ENCODE data around the gene CXCL10. TPM values are rescaled to one million over a fixed set of nuclear protein-coding genes. Genes with fewer than 3 reads are reported as not detected.
"Not testable (repeated sequence)": the region's sequence is repeated elsewhere in the genome, so short reads cannot be mapped to it uniquely, and the experiment has no call there.

CXCL10 gene
- total RNA-seq, 2 experiments from 2014 or later: 1.3 to 1.5 TPM

- H3K4me3 Mint-ChIP-seq: no peak overlapping the region
- peaks cover 7% of the 10 kb centered on the region for H3K4me1 Mint-ChIP-seq
- H3K9me3 Mint-ChIP-seq: no peaks in the 10 kb centered on the region
- H3K27ac Mint-ChIP-seq: no peak overlapping the region
- CTCF ChIA-PET: interaction anchor here (0.6 kb wide), 1 partner anchor 66 kb away, joined by 3 read pairs; no protein-coding TSS in a partner anchor
- no peaks in the 10 kb centered on the region for H3K27me3 Mint-ChIP-seq
- no peaks in the 10 kb centered on the region for H3K36me3 Mint-ChIP-seq (ENCODE audit: low read depth)
- DNase-seq: no peak
- POLR2A ChIA-PET: no interaction called here
Measured at GRCh38 chr4:76001700-76002099, 21.6 kb downstream of the CXCL10 start.

- CTCF ChIA-PET: interaction anchor here (1.5 kb wide), 1 partner anchor 66 kb away, joined by 4 read pairs; no protein-coding TSS in a partner anchor
- peaks cover 10% of the 10 kb centered on the region for H3K4me1 Mint-ChIP-seq
- no peak for DNase-seq
- no peak overlapping the region for H3K27ac Mint-ChIP-seq
- H3K9me3 Mint-ChIP-seq: no peaks in the 10 kb centered on the region
- POLR2A ChIA-PET: no interaction called here
- H3K27me3 Mint-ChIP-seq: no peaks in the 10 kb centered on the region
- no peaks in the 10 kb centered on the region for H3K36me3 Mint-ChIP-seq (ENCODE audit: low read depth)
- no peak overlapping the region for H3K4me3 Mint-ChIP-seq
Measured at GRCh38 chr4:76000279-76000678, 23.0 kb downstream of the CXCL10 start.

GRCh38 chr4:75998525-75999147 lies 24.7 kb downstream of the CXCL10 start:
- DNase-seq; CTCF ChIA-PET; POLR2A ChIA-PET; H3K4me3 Mint-ChIP-seq; H3K27me3 Mint-ChIP-seq; H3K9me3 Mint-ChIP-seq; H3K4me1 Mint-ChIP-seq; H3K27ac Mint-ChIP-seq; H3K36me3 Mint-ChIP-seq (ENCODE audit: low read depth): not testable (repeated sequence)

GRCh38 chr4:75997946-75998345 lies 25.4 kb downstream of the CXCL10 start:
- Mint-ChIP-seq H3K36me3 (ENCODE audit: low read depth) (no peaks in the 10 kb centered on the region), H3K27ac (no peak overlapping the region), H3K4me1 (peaks cover 8% of the 10 kb centered on the region), H3K4me3 (no peak overlapping the region), H3K27me3 (no peaks in the 10 kb centered on the region), H3K9me3 (no peaks in the 10 kb centered on the region)
- ChIA-PET POLR2A (no interaction called here), CTCF (interaction anchor here (2.8 kb wide), 1 partner anchor 16 kb away, joined by 16 read pairs; no protein-coding TSS in a partner anchor)
- DNase-seq: no peak

GRCh38 chr4:75997081-75997480 lies 26.2 kb downstream of the CXCL10 start:
- POLR2A ChIA-PET: no interaction called here

GRCh38 chr4:75995727-75996126 lies 27.6 kb downstream of the CXCL10 start:
- Mint-ChIP-seq H3K27me3 (no peaks in the 10 kb centered on the region), H3K27ac (no peak overlapping the region), H3K36me3 (ENCODE audit: low read depth) (peaks cover 1% of the 10 kb centered on the region), H3K4me1 (peaks cover 12% of the 10 kb centered on the region), H3K9me3 (no peaks in the 10 kb centered on the region), H3K4me3 (no peak overlapping the region)
- ChIA-PET POLR2A (interaction anchor here (0.7 to 1.6 kb wide), 4 partner anchors 55 to 153 kb away, joined by 3 to 8 read pairs (median 4); partner anchors contain the start of genes NAAA and NUP54), CTCF (interaction anchor here (0.6 to 3.2 kb wide), 35 partner anchors 9 to 382 kb away, joined by 3 to 34 read pairs (median 5); partner anchors contain the start of genes ART3, CXCL9, NAAA and NUP54)
- no peak for DNase-seq

More at GRCh38 chr4:75997081-75997480, 26.2 kb downstream of the CXCL10 start:
- H3K36me3 Mint-ChIP-seq (ENCODE audit: low read depth): no peaks in the 10 kb centered on the region
- no peaks in the 10 kb centered on the region for H3K9me3 Mint-ChIP-seq
- H3K27me3 Mint-ChIP-seq: no peaks in the 10 kb centered on the region
- H3K27ac Mint-ChIP-seq: no peak overlapping the region
- no peak overlapping the region for H3K4me3 Mint-ChIP-seq
- H3K4me1 Mint-ChIP-seq: peaks cover 3% of the 10 kb centered on the region
- CTCF ChIA-PET: interaction anchor here (0.7 to 3.2 kb wide), 12 partner anchors 12 to 630 kb away, joined by 3 to 34 read pairs (median 10); no protein-coding TSS in a partner anchor
- DNase-seq: no peak

- Mint-ChIP-seq H3K27me3 (no peaks in the 10 kb centered on the region), H3K9me3 (no peaks in the 10 kb centered on the region), H3K4me1 (peaks cover 35% of the 10 kb centered on the region), H3K27ac (no peak overlapping the region), H3K4me3 (no peak overlapping the region), H3K36me3 (ENCODE audit: low read depth) (peaks cover 19% of the 10 kb centered on the region)
- no peak for DNase-seq
- CTCF ChIA-PET: interaction anchor here (0.6 to 2.0 kb wide), 5 partner anchors 54 to 380 kb away, joined by 3 to 7 read pairs (median 3); no protein-coding TSS in a partner anchor
- POLR2A ChIA-PET: interaction anchor here (1.2 to 2.2 kb wide), 2 partner anchors 52 to 156 kb away, joined by 3 to 25 read pairs; partner anchors contain the start of genes NAAA and NUP54
Measured at GRCh38 chr4:75992462-75992861, 30.8 kb downstream of the CXCL10 start.

- Mint-ChIP-seq H3K36me3 (ENCODE audit: low read depth) (peaks cover 22% of the 10 kb centered on the region), H3K27ac (peak overlapping the region; percentile 83), H3K4me3 (peak overlapping the region; percentile 88), H3K9me3 (no peaks in the 10 kb centered on the region), H3K4me1 (peaks cover 37% of the 10 kb centered on the region), H3K27me3 (no peaks in the 10 kb centered on the region)
- CTCF ChIA-PET: interaction anchor here (0.6 to 1.1 kb wide), 5 partner anchors 50 to 419 kb away, joined by 3 read pairs; no protein-coding TSS in a partner anchor
- POLR2A ChIA-PET: interaction anchor here (0.6 to 2.2 kb wide), 6 partner anchors 13 to 316 kb away, joined by 3 to 25 read pairs (median 3); partner anchors contain the start of genes NAAA and NUP54
- DNase-seq: no peak
Measured at GRCh38 chr4:75989846-75990528, 33.3 kb downstream of the CXCL10 start.

GRCh38 chr4:75985116-75985515 lies 38.2 kb downstream of the CXCL10 start:
- no peaks in the 10 kb centered on the region for H3K27me3 Mint-ChIP-seq
- no peak overlapping the region for H3K4me3 Mint-ChIP-seq
- no peak for DNase-seq
- peaks cover 28% of the 10 kb centered on the region for H3K4me1 Mint-ChIP-seq
- no peak overlapping the region for H3K27ac Mint-ChIP-seq
- peaks cover 40% of the 10 kb centered on the region for H3K36me3 Mint-ChIP-seq (ENCODE audit: low read depth)
- H3K9me3 Mint-ChIP-seq: no peaks in the 10 kb centered on the region
- ChIA-PET POLR2A (no interaction called here), CTCF (interaction anchor here (0.9 to 1.2 kb wide), 2 partner anchors 11 to 69 kb away, joined by 3 to 6 read pairs; no protein-coding TSS in a partner anchor)

- H3K4me3 Mint-ChIP-seq: no peak overlapping the region
- ChIA-PET CTCF (no interaction called here), POLR2A (no interaction called here)
- DNase-seq: no peak
- H3K27ac Mint-ChIP-seq: no peak overlapping the region
- no peaks in the 10 kb centered on the region for H3K9me3 Mint-ChIP-seq
- H3K27me3 Mint-ChIP-seq: no peaks in the 10 kb centered on the region
- H3K36me3 Mint-ChIP-seq (ENCODE audit: low read depth): peaks cover 45% of the 10 kb centered on the region
- no peaks in the 10 kb centered on the region for H3K4me1 Mint-ChIP-seq
Measured at GRCh38 chr4:75980576-75980975, 42.7 kb downstream of the CXCL10 start.

GRCh38 chr4:75976177-75976576 lies 47.1 kb downstream of the CXCL10 start:
- H3K4me3 Mint-ChIP-seq: no peak overlapping the region
- H3K27me3 Mint-ChIP-seq: no peaks in the 10 kb centered on the region
- H3K4me1 Mint-ChIP-seq: no peaks in the 10 kb centered on the region
- CTCF ChIA-PET: no interaction called here
- H3K27ac Mint-ChIP-seq: no peak overlapping the region
- H3K9me3 Mint-ChIP-seq: no peaks in the 10 kb centered on the region
- POLR2A ChIA-PET: interaction anchor here (1.0 kb wide), 1 partner anchor 15 kb away, joined by 3 read pairs; the partner anchor contains the start of gene SDAD1
- DNase-seq: no peak
- H3K36me3 Mint-ChIP-seq (ENCODE audit: low read depth): peaks cover 59% of the 10 kb centered on the region

- no peaks in the 10 kb centered on the region for H3K4me1 Mint-ChIP-seq
- CTCF ChIA-PET: no interaction called here
- no peaks in the 10 kb centered on the region for H3K9me3 Mint-ChIP-seq
- peaks cover 66% of the 10 kb centered on the region for H3K36me3 Mint-ChIP-seq (ENCODE audit: low read depth)
- no peak overlapping the region for H3K27ac Mint-ChIP-seq
- DNase-seq: no peak
- H3K27me3 Mint-ChIP-seq: no peaks in the 10 kb centered on the region
- no peak overlapping the region for H3K4me3 Mint-ChIP-seq
- POLR2A ChIA-PET: no interaction called here
Measured at GRCh38 chr4:75973766-75974165, 49.5 kb downstream of the CXCL10 start.
